Measurements from ENCODE around the gene SLC25A26. TPM values are rescaled to one million over a fixed set of nuclear protein-coding genes. Genes with fewer than 3 reads are reported as not detected.

SLC25A26 gene
- polyA plus RNA-seq, 4 donors = 10.3 to 21.0 (median 18.2) TPM

DNA sequence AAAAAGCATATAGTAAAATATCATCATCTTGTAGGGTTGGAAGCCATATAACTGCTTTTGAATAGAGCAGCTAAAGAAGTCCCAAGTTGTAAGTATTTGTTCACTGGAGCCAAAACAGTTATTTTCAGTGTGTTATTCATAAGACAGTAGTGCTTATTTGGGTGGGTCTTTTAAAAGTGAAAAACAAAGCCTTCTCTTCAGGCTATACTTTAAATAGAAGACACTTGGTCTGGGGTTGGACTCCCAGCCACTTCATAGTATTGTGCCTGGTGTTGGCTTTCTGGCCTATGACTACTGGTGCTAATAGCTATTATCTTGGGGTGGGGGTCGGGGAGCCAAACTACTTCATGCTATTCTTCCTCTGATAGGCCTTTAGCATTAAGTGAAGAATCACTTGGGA, 135.2 kb downstream of the SLC25A26 start:
- FAIRE-seq = no peak
- WGBS, 3 donors = 72 to 100% (median 88%) methylated on average over 1 of the region's 1 CpG
- no peak overlapping the region for H3K27ac ChIP-seq (ENCODE audit: low read depth in 1 of 3, low read length in 2 of 3)
- H3K36me3 ChIP-seq (ENCODE audit: control insufficient read depth in 3 of 3, insufficient read depth in 2 of 3, low read depth in 1 of 3, low read length in 3 of 3) = no peaks in the 10 kb centered on the region
- DNase-seq = no peak
- H3K9me3 ChIP-seq (ENCODE audit: control insufficient read depth in 2 of 2, insufficient read depth in 1 of 2, low read depth in 1 of 2, low read length in 1 of 2) = no peaks in the 10 kb centered on the region
- no peaks in the 10 kb centered on the region for H3K27me3 ChIP-seq (ENCODE audit: control insufficient read depth in 3 of 3, insufficient read depth in 3 of 3, low read length in 3 of 3)
- H3K4me1 ChIP-seq (ENCODE audit: control insufficient read depth in 3 of 3, insufficient read depth in 2 of 3, low read depth in 1 of 3, low read length in 2 of 3) = peaks cover 0 to 8% (median 0%) of the 10 kb centered on the region in 3 donors
- no peak overlapping the region for H3K4me3 ChIP-seq (ENCODE audit: low read depth in 1 of 3, low read length in 3 of 3)

DNA sequence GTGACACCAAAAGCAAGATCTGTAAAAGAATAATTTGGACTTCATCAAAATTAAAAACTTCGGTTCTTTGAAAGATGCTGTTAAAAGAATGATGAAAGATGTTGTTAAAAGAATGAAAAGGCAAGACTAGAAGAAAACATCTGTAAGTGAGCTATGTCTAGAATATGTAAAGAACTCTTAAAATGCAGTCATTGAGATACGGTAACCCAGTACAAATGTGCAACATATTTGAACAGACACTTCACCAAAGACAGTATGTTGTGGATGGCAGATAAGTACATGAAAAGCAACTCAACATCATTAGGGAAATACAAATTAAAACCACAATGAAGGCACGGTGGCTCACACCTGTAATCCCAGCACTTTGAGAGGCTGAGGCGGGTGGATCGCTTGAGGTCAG, 140.6 kb downstream of the SLC25A26 start:
- 94 to 99% (median 96%) methylated on average over 5 of the region's 5 CpGs for WGBS, 3 donors
- no peaks in the 10 kb centered on the region for H3K27me3 ChIP-seq (ENCODE audit: control insufficient read depth in 3 of 3, insufficient read depth in 3 of 3, low read length in 3 of 3)
- no peak for DNase-seq
- H3K36me3 ChIP-seq (ENCODE audit: control insufficient read depth in 3 of 3, insufficient read depth in 2 of 3, low read depth in 1 of 3, low read length in 3 of 3) = no peaks in the 10 kb centered on the region
- H3K4me1 ChIP-seq (ENCODE audit: control insufficient read depth in 3 of 3, insufficient read depth in 2 of 3, low read depth in 1 of 3, low read length in 2 of 3) = peaks cover 0 to 8% (median 0%) of the 10 kb centered on the region in 3 donors
- FAIRE-seq = no peak
- no peaks in the 10 kb centered on the region for H3K9me3 ChIP-seq (ENCODE audit: control insufficient read depth in 2 of 2, insufficient read depth in 1 of 2, low read depth in 1 of 2, low read length in 1 of 2)
- no peak overlapping the region for H3K27ac ChIP-seq (ENCODE audit: low read depth in 1 of 3, low read length in 2 of 3)
- no peak overlapping the region for H3K4me3 ChIP-seq (ENCODE audit: low read depth in 1 of 3, low read length in 3 of 3)

DNA sequence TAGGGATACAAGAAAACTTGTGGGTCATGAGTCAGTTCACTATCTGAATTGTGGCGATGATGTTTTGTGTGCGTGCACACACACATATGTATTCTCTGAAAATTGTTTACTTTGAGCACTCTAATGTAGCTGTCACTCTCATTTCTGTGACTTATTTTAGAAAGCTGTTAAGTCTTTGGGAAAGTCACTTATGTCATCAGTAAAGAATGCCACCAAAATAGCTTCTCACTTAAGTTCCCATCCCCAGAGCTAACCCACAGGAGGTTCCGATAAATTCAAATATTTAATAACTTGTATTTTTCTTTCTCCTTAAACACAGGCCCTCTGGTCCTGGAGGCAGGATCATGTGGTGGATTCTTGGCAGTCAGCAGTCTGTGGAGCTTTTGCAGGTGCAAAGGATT, 141.7 kb downstream of the SLC25A26 start:
- Histone ChIP-seq H3K27me3 (ENCODE audit: control insufficient read depth in 3 of 3, insufficient read depth in 3 of 3, low read length in 3 of 3) (no peaks in the 10 kb centered on the region), H3K36me3 (ENCODE audit: control insufficient read depth in 3 of 3, insufficient read depth in 2 of 3, low read depth in 1 of 3, low read length in 3 of 3) (no peaks in the 10 kb centered on the region), H3K27ac (ENCODE audit: low read depth in 1 of 3, low read length in 2 of 3) (no peak overlapping the region), H3K4me1 (ENCODE audit: control insufficient read depth in 3 of 3, insufficient read depth in 2 of 3, low read depth in 1 of 3, low read length in 2 of 3) (peaks cover 0 to 8% (median 0%) of the 10 kb centered on the region in 3 donors), H3K4me3 (ENCODE audit: low read depth in 1 of 3, low read length in 3 of 3) (no peak overlapping the region), H3K9me3 (ENCODE audit: control insufficient read depth in 2 of 2, insufficient read depth in 1 of 2, low read depth in 1 of 2, low read length in 1 of 2) (no peaks in the 10 kb centered on the region)
- DNase-seq (no peak), FAIRE-seq (no peak)
- 75 to 92% (median 92%) methylated on average over 3 of the region's 3 CpGs for WGBS, 3 donors

DNA sequence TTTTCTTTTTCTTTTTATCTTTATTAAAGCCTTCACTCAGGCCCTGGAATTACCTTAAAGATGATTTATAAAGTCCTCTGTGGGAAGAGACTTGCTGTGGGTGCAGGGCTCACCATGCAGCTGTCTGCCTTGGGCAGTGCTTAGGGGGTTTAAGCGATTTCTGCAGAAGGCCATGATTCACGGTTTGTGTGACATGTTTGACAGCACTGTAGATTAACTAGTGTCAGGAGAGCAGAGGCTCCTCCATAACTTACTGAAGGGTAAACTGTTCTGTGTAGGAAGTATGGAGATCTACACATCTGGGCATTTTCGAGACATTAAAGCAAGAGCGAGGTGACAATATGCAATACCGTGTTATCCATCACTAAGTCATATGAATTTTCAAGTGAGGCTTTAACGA, 142.3 kb downstream of the SLC25A26 start:
- H3K36me3 ChIP-seq (ENCODE audit: control insufficient read depth in 3 of 3, insufficient read depth in 2 of 3, low read depth in 1 of 3, low read length in 3 of 3) = no peaks in the 10 kb centered on the region
- H3K4me1 ChIP-seq (ENCODE audit: control insufficient read depth in 3 of 3, insufficient read depth in 2 of 3, low read depth in 1 of 3, low read length in 2 of 3) = peaks cover 0 to 8% (median 0%) of the 10 kb centered on the region in 3 donors
- H3K9me3 ChIP-seq (ENCODE audit: control insufficient read depth in 2 of 2, insufficient read depth in 1 of 2, low read depth in 1 of 2, low read length in 1 of 2) = no peaks in the 10 kb centered on the region
- 90 to 95% (median 92%) methylated on average over 6 of the region's 6 CpGs for WGBS, 3 donors
- FAIRE-seq (no peak), DNase-seq (no peak)
- no peaks in the 10 kb centered on the region for H3K27me3 ChIP-seq (ENCODE audit: control insufficient read depth in 3 of 3, insufficient read depth in 3 of 3, low read length in 3 of 3)
- no peak overlapping the region for H3K4me3 ChIP-seq (ENCODE audit: low read depth in 1 of 3, low read length in 3 of 3)
- H3K27ac ChIP-seq (ENCODE audit: low read depth in 1 of 3, low read length in 2 of 3) = no peak overlapping the region

DNA sequence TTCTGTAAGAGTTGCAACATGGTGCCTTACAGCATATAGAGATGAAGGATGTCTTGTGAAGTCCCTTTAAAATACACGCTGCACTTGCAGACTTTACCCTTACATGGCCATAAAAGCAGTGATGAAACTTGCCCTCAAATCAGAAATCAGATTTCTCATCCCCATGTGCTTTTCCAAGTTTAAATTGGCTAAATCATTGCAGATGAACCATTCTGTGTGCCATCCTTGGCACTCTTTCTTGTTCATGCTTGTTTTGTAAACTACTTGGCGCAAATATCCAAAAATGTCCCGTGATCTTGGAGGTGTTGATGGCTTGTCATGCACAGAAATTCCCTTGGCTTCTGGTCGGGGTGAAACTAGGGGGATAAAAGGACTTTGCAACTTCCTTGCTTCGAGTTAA, 144.3 kb downstream of the SLC25A26 start:
- Histone ChIP-seq H3K9me3 (ENCODE audit: control insufficient read depth in 2 of 2, insufficient read depth in 1 of 2, low read depth in 1 of 2, low read length in 1 of 2) (no peaks in the 10 kb centered on the region), H3K4me1 (ENCODE audit: control insufficient read depth in 3 of 3, insufficient read depth in 2 of 3, low read depth in 1 of 3, low read length in 2 of 3) (peaks cover 0 to 8% (median 0%) of the 10 kb centered on the region in 3 donors), H3K36me3 (ENCODE audit: control insufficient read depth in 3 of 3, insufficient read depth in 2 of 3, low read depth in 1 of 3, low read length in 3 of 3) (no peaks in the 10 kb centered on the region), H3K27ac (ENCODE audit: low read depth in 1 of 3, low read length in 2 of 3) (no peak overlapping the region), H3K27me3 (ENCODE audit: control insufficient read depth in 3 of 3, insufficient read depth in 3 of 3, low read length in 3 of 3) (no peaks in the 10 kb centered on the region), H3K4me3 (ENCODE audit: low read depth in 1 of 3, low read length in 3 of 3) (no peak overlapping the region)
- WGBS, 3 donors = 37 to 69% (median 50%) methylated on average over 5 of the region's 5 CpGs
- no peak for FAIRE-seq
- DNase-seq = peak; percentile 49 to 78

DNA sequence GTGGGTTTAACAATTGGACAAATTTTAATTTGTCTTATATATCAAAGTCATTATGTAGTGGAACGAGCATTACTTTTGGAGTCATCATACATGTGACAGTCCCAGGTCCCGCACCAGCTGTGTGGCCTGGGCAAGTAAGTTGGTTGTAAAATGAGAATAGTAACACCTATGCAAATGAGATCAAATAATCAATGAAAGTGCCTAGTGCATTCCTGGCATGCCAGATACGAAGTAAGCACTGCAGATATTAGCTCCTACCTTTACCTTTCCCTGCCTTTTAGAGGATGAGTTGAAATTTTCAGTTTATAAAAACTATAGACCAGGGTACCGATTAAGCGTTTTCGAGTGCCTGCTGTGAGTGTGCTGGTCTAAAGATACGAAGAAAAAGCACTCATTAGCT, 145.9 kb downstream of the SLC25A26 start:
- no peak for FAIRE-seq
- 91 to 95% (median 93%) methylated on average over 7 of the region's 7 CpGs for WGBS, 3 donors
- Histone ChIP-seq H3K27me3 (ENCODE audit: control insufficient read depth in 3 of 3, insufficient read depth in 3 of 3, low read length in 3 of 3) (no peaks in the 10 kb centered on the region), H3K27ac (ENCODE audit: low read depth in 1 of 3, low read length in 2 of 3) (no peak overlapping the region), H3K9me3 (ENCODE audit: control insufficient read depth in 2 of 2, insufficient read depth in 1 of 2, low read depth in 1 of 2, low read length in 1 of 2) (no peaks in the 10 kb centered on the region), H3K36me3 (ENCODE audit: control insufficient read depth in 3 of 3, insufficient read depth in 2 of 3, low read depth in 1 of 3, low read length in 3 of 3) (peaks cover 0 to 5% (median 0%) of the 10 kb centered on the region in 3 donors), H3K4me3 (ENCODE audit: low read depth in 1 of 3, low read length in 3 of 3) (no peak overlapping the region), H3K4me1 (ENCODE audit: control insufficient read depth in 3 of 3, insufficient read depth in 2 of 3, low read depth in 1 of 3, low read length in 2 of 3) (peaks cover 0 to 8% (median 0%) of the 10 kb centered on the region in 3 donors)
- DNase-seq = no peak

DNA sequence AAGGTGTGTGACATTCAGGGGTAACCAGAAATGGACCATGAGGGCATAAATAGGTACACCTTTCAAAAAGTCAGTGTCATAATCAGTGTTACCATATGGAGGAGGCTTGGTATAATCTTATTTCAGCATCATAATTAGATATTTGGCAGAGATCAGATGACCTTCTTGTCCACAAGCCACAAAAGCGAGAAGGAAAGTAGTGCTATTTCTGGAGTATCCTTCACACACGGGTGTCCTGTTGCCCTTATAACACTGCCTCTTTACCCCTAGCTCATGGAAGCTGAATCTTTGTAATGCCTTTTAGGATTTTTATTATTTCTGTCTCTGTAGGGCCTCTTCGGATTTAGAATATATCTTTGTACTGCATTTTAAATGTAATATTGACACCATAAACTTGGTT, 147.2 kb downstream of the SLC25A26 start:
- no peak for FAIRE-seq
- Histone ChIP-seq H3K9me3 (ENCODE audit: control insufficient read depth in 2 of 2, insufficient read depth in 1 of 2, low read depth in 1 of 2, low read length in 1 of 2) (no peaks in the 10 kb centered on the region), H3K4me1 (ENCODE audit: control insufficient read depth in 3 of 3, insufficient read depth in 2 of 3, low read depth in 1 of 3, low read length in 2 of 3) (peaks cover 0 to 8% (median 0%) of the 10 kb centered on the region in 3 donors), H3K4me3 (ENCODE audit: low read depth in 1 of 3, low read length in 3 of 3) (no peak overlapping the region), H3K36me3 (ENCODE audit: control insufficient read depth in 3 of 3, insufficient read depth in 2 of 3, low read depth in 1 of 3, low read length in 3 of 3) (peaks cover 0 to 11% (median 0%) of the 10 kb centered on the region in 3 donors), H3K27ac (ENCODE audit: low read depth in 1 of 3, low read length in 2 of 3) (no peak overlapping the region), H3K27me3 (ENCODE audit: control insufficient read depth in 3 of 3, insufficient read depth in 3 of 3, low read length in 3 of 3) (no peaks in the 10 kb centered on the region)
- 76 to 91% (median 89%) methylated on average over 3 of the region's 3 CpGs for whole genome bisulfite sequencing, 3 donors
- DNase-seq = no peak

DNA sequence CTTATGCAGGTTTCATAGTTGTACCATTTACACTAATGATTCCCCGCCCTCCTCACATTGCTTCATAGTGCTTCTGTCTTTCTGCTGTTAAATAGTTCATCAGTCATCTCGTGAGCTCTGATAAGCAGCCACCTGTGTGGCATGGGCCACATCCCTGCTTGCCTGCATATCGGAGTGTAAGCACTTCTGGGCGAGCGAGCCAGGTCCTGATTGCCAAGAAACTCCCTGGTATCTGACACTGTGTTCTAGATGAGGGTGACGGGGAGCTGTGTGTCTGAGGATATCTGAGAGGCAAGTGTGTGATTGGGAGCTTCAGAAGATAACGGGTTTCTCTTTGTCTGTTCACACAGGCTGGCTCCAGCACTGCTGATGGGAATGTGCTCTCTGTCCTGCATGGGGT, 149.4 kb downstream of the SLC25A26 start:
- Histone ChIP-seq H3K9me3 (ENCODE audit: control insufficient read depth in 2 of 2, insufficient read depth in 1 of 2, low read depth in 1 of 2, low read length in 1 of 2) (no peaks in the 10 kb centered on the region), H3K27ac (ENCODE audit: low read depth in 1 of 3, low read length in 2 of 3) (no peak overlapping the region), H3K4me1 (ENCODE audit: control insufficient read depth in 3 of 3, insufficient read depth in 2 of 3, low read depth in 1 of 3, low read length in 2 of 3) (peaks cover 0 to 5% (median 0%) of the 10 kb centered on the region in 3 donors), H3K36me3 (ENCODE audit: control insufficient read depth in 3 of 3, insufficient read depth in 2 of 3, low read depth in 1 of 3, low read length in 3 of 3) (peaks cover 0 to 25% (median 0%) of the 10 kb centered on the region in 3 donors), H3K27me3 (ENCODE audit: control insufficient read depth in 3 of 3, insufficient read depth in 3 of 3, low read length in 3 of 3) (no peaks in the 10 kb centered on the region), H3K4me3 (ENCODE audit: low read depth in 1 of 3, low read length in 3 of 3) (no peak overlapping the region)
- no peak for FAIRE-seq
- 31 to 61% (median 44%) methylated on average over 7 of the region's 7 CpGs for WGBS, 3 donors
- peak in 1 of 2 donors; percentile 71 for DNase-seq

DNA sequence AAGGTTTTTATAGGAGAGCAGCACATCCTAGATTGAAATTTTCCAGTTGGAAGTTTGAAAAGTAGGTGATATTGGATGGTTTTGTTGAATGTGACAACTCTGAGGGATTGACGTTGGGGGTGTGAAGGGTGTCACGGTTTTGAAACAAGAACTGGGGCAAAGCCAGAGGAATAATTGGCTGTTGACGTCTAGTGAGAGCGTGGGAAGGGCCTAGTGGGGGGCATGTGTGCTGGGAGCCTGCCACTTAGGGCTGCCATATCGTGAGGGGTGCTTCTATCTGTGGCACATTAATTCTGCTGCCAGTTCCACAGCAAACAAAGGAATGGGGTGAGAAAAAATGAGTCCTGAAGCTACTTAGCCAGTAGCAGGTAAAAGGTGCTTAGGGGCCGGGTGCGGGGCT, 150.6 kb downstream of the SLC25A26 start:
- WGBS, 3 donors = 86 to 89% (median 89%) methylated on average over 7 of the region's 7 CpGs
- Histone ChIP-seq H3K9me3 (ENCODE audit: control insufficient read depth in 2 of 2, insufficient read depth in 1 of 2, low read depth in 1 of 2, low read length in 1 of 2) (no peaks in the 10 kb centered on the region), H3K4me3 (ENCODE audit: low read depth in 1 of 3, low read length in 3 of 3) (no peak overlapping the region), H3K36me3 (ENCODE audit: control insufficient read depth in 3 of 3, insufficient read depth in 2 of 3, low read depth in 1 of 3, low read length in 3 of 3) (peaks cover 0 to 25% (median 2%) of the 10 kb centered on the region in 3 donors), H3K4me1 (ENCODE audit: control insufficient read depth in 3 of 3, insufficient read depth in 2 of 3, low read depth in 1 of 3, low read length in 2 of 3) (no peaks in the 10 kb centered on the region), H3K27ac (ENCODE audit: low read depth in 1 of 3, low read length in 2 of 3) (no peak overlapping the region), H3K27me3 (ENCODE audit: control insufficient read depth in 3 of 3, insufficient read depth in 3 of 3, low read length in 3 of 3) (no peaks in the 10 kb centered on the region)
- DNase-seq = no peak
- FAIRE-seq = no peak

All from small intestine (tissue), 7 donors.